Gastrocnemius medialis (tissue), 4 donors: ENCODE data around the gene TMEM114. TPM values are rescaled to one million over a fixed set of nuclear protein-coding genes. Genes with fewer than 3 reads are reported as not detected.

Experiments
- ATAC-seq, 2 donors: fragments of 150-250 bp; one replicate each; pipeline ENCODE4 v1.9.1; 2016
- DNase-seq, 2 donors: peaks; one replicate each; pipeline ENCODE4 v3.0.0-alpha.2; 2019
- H3K27ac ChIP-seq, 4 donors: fragments of 200-600 bp; sonication (generic); 1 replicate in 1 of 4; 2 replicates in 3 of 4; pipeline ENCODE4 v1.5.1; 2016 to 2018; ENCODE audit warnings: mild to moderate bottlenecking in 2 of 4, moderate library complexity in 1 of 4
- H3K27me3 ChIP-seq, 3 donors: fragments of 200-600 bp; sonication (generic) in 2 of 3; 1 replicate in 1 of 3; 2 replicates in 2 of 3; pipeline versions ENCODE4 v1.5.1 to v1.6.0; 2016 to 2019; ENCODE audit warnings: mild to moderate bottlenecking in 1 of 3, moderate library complexity in 1 of 3
- H3K36me3 ChIP-seq, 2 donors: fragments of 200-600 bp; sonication (generic) in 1 of 2; one replicate each; pipeline ENCODE4 v1.5.1; 2017 to 2018
- H3K4me1 ChIP-seq, 2 donors: fragments of 200-600 bp; sonication (generic) in 1 of 2; one replicate each; pipeline ENCODE4 v1.5.1; 2016 to 2017; ENCODE audit warnings: mild to moderate bottlenecking in 2 of 2
- H3K4me3 ChIP-seq, 4 donors: fragments of 200-600 bp; sonication (generic) in 3 of 4; 1 replicate in 1 of 4; 2 replicates in 3 of 4; pipeline ENCODE4 v1.5.1; 2016 to 2019; ENCODE audit warnings: mild to moderate bottlenecking in 2 of 4
- H3K9me3 ChIP-seq, 3 donors: fragments of 200-600 bp; sonication (generic) in 2 of 3; 1 replicate in 1 of 3; 2 replicates in 2 of 3; pipeline ENCODE4 v1.5.1; 2016 to 2019
- CTCF ChIP-seq, 5 experiments: fragments of 450-650 bp in 3 of 5; fragments of 200-600 bp in 2 of 5; sonication (generic) in 2 of 5; IDR thresholded peaks in 4 of 5; conservative IDR thresholded peaks in 1 of 5; 1 replicate in 4 of 5; 2 replicates in 1 of 5; pipeline ENCODE4 v1.5.1; 2016 to 2019; ENCODE audit warnings: antibody characterized with exemption in 5 of 5, mild to moderate bottlenecking in 3 of 5, moderate library complexity in 3 of 5
- POLR2A ChIP-seq, 2 donors: fragments of 450-650 bp; IDR thresholded peaks; one replicate each; pipeline ENCODE4 v1.6.1; 2017; ENCODE audit warnings: antibody characterized with exemption in 2 of 2, mild to moderate bottlenecking in 2 of 2, moderate library complexity in 2 of 2
- in situ Hi-C, 4 donors: fragments of 200-750 bp; cut with MboI; loops; one replicate each; pipeline versions ENCODE4 v1.15.0 to v1.8.0; 2017; ENCODE audit warnings: low sequenced_read_pairs in 4 of 4
- intact Hi-C: fragments of 100-400 bp; cut with DNase I; formaldehyde crosslinking; loops from one replicate; pipeline ENCODE4 v1.15.1; 2023; ENCODE audit warnings: low total_unique reads
- total RNA-seq, 4 donors: library from RNA; depleted of rRNA; stranded (reverse); fragments of >200 nt; gene quantifications; one replicate each; pipeline versions ENCODE4 v1.1.0 to v1.2.3, GENCODE V29; 2016

TMEM114 gene
- total RNA-seq, 4 donors from 2014 or later = not detected

DNA sequence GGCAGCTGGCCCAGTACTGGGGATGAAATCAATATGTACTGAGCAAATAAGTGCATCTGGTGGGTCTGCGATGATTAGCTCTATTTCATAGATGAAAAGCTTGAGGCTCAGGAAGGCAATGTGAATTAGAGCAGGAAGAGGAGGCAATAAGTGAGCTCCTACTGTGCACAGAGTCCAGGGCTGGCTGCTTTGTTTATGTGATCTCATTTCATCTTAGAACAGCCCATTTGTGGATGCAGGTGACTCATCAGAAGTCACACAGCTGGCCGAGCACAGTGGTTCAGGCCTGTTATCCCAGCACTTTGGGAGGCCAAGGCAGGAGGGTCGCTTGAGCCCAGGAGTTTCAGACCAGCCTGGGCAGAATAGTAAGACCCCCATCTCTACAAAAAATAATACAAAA, 7.1 kb downstream of the TMEM114 start:
- Histone ChIP-seq H3K4me1 (no peaks in the 10 kb centered on the region), H3K27ac (no peak overlapping the region), H3K27me3 (peaks cover 1 to 13% (median 4%) of the 10 kb centered on the region in 3 donors), H3K4me3 (no peak overlapping the region), H3K36me3 (no peaks in the 10 kb centered on the region), H3K9me3 (no peaks in the 10 kb centered on the region)
- in situ Hi-C loops = no loop called here
- DNase-seq (no peak), ATAC-seq (no peak)
- intact Hi-C loops = no loop called here
- TF ChIP-seq POLR2A (IDR thresholded peaks at IDR 0.05) (no peak), CTCF (IDR thresholded peaks at IDR 0.05 in 4 of 5, conservative IDR thresholded peaks at IDR 0.05 in 1 of 5) (no peak)

- no peak overlapping the region for H3K27ac ChIP-seq
- intact Hi-C loops = no loop called here
- no peaks in the 10 kb centered on the region for H3K4me1 ChIP-seq
- no peak for ATAC-seq
- no peaks in the 10 kb centered on the region for H3K9me3 ChIP-seq
- peak; percentile 23 to 32 for DNase-seq
- H3K36me3 ChIP-seq = no peaks in the 10 kb centered on the region
- no peak overlapping the region for H3K4me3 ChIP-seq
- H3K27me3 ChIP-seq = peaks cover 0 to 6% (median under 1%) of the 10 kb centered on the region in 3 donors
- in situ Hi-C loops = no loop called here
- TF ChIP-seq CTCF (IDR thresholded peaks at IDR 0.05 in 4 of 5, conservative IDR thresholded peaks at IDR 0.05 in 1 of 5) = no peak
- TF ChIP-seq POLR2A (IDR thresholded peaks at IDR 0.05) = no peak
Measured at GRCh38 chr16:8581831-8582580, 8.3 kb downstream of the TMEM114 start.

- Histone ChIP-seq H3K4me1 (no peaks in the 10 kb centered on the region), H3K36me3 (no peaks in the 10 kb centered on the region), H3K27ac (no peak overlapping the region), H3K9me3 (no peaks in the 10 kb centered on the region), H3K27me3 (peaks cover 0 to 13% (median 7%) of the 10 kb centered on the region in 3 donors), H3K4me3 (no peak overlapping the region)
- DNase-seq (no peak), ATAC-seq (no peak)
- TF ChIP-seq CTCF (IDR thresholded peaks at IDR 0.05 in 4 of 5, conservative IDR thresholded peaks at IDR 0.05 in 1 of 5) (no peak), POLR2A (IDR thresholded peaks at IDR 0.05) (no peak)
- intact Hi-C loops = no loop called here
- in situ Hi-C loops = no loop called here
Measured at GRCh38 chr16:8579559-8579958, 10.8 kb downstream of the TMEM114 start.

GRCh38 chr16:8577678-8578304, 12.5 kb downstream of the TMEM114 start:
- no peaks in the 10 kb centered on the region for H3K4me1 ChIP-seq
- H3K27ac ChIP-seq = no peak overlapping the region
- intact Hi-C loops = no loop called here
- no peak for DNase-seq
- in situ Hi-C loops = no loop called here
- no peaks in the 10 kb centered on the region for H3K36me3 ChIP-seq
- no peaks in the 10 kb centered on the region for H3K9me3 ChIP-seq
- TF ChIP-seq POLR2A (IDR thresholded peaks at IDR 0.05) (no peak), CTCF (IDR thresholded peaks at IDR 0.05 in 4 of 5, conservative IDR thresholded peaks at IDR 0.05 in 1 of 5) (no peak)
- H3K27me3 ChIP-seq = peaks cover 4 to 16% (median 11%) of the 10 kb centered on the region in 3 donors
- ATAC-seq = no peak
- no peak overlapping the region for H3K4me3 ChIP-seq
